NCI-H1694 (cell line): ENCODE results near the gene PDCL3.

ENCODE experiments used
- DNase-seq: peaks from one replicate; lab custom pipeline; 2025; lab: John Stamatoyannopoulos, UW

The PDCL3 gene

DNA sequence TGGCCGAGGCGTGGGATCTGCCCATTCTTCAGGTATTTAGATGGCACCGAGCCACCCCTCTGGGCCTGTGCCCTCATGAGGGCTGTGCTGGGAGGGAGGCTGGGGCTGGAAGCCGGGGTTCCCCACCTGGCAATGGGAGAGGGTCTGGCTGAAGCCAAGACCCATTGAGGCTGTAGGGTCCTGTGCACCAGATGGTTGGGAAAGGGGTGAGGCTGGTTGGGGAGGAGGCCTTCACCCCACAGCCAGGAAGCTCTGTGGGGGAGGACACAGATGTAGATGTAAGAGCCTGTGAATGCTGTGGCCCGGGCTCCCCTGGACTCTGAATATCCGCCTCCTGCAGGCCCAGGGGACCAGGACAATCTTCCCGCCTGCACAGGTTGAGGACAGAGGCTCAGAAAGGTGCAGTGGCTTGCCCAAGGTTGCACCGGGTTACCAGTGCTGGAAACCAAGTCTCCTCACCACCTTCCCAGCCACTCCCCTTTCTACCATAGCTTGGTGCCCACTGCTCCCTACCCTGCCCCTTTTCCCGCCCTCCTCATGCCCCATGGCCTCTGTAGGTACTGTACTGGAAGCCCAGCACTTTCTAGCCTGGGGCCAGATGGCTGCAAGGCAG is 49.7 kb downstream of the PDCL3 start:
- DNase-seq: no peak

DNA sequence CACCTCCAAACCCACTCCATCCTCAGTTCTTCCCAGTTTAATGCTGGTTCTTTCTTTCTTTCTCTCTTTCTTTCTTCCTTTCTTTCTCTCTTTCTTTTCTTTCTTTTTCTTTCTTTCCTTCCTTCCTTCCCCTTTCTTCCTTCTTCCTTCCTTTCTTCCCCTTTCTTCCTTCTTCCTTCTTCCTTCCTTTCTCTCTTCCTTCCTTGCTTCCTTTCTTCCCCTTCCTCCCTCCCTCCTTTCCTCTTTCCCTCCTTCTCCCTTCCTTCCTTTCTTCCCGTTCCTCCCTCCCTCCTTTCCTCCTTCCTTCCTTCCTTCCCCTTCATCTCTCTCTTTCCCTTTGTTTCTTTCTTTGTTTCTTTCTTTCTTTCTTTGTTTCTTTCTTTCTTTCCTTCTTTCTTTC is 50.9 kb downstream of the PDCL3 start:
- no peak for DNase-seq

DNA sequence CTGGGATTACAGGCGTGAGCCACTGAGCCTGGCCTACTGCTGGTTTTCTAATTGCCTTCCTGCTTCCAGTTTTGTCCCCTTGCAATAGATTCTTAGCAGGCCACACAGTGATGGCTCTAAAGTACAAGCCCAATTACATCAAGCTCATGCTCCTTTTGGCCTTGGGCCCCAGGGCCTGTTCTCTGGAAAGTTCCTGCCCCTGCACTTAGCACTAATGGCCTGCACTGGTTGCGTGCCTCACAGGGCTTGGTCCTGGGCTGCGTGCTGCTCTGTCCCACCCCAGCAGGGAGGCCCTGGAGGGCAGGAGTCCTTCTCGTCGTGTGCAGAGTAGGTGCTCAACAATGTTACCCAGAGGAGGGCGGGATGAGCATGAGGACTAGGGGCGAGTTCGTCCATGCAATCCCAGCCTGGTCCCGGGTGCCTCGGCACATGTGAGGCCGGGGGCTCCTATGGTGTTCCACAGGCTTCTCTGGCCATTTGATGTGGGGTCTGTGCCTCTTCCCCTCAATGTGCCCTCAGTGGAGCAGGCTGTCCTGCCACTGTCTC is 51.7 kb downstream of the PDCL3 start:
- DNase-seq: no peak

DNA sequence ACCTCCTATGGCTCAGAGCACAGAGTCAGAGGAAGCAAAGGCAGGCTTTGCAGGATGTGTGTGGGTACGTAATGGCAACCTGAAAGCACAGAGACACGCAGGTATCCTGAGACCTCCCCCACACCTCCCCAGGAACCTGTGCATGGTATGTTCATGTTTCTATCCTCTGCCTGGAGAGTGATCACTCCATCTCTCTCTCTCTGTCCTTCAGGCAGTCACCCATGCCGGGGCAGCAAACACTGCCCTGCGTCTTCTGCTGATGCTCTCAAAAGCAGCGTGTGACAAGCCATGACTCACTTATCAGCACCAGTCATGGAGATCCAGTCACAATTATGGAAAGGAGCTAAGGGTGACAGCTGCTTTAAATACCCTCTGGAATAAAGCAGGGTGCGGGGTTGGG is 52.7 kb downstream of the PDCL3 start:
- no peak for DNase-seq

DNA sequence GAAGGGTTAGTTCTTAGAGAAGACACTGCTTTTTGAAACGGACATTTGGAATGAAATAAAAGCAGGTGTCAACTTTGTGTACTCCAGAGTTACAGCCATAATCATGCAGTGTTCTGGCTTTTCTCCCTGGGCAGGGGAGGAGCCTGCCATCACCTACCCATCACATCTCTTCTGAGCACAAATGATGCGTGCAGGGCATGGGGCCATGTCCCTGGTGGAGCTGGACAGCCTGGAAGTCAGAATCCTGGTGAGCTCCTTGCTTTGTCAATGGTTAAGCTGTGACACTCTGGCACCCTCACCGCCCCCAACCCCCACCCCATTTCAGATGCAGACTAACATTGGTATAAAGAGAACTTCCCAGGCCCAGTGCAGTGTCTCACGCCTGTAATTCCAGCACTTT is 53.1 kb downstream of the PDCL3 start:
- DNase-seq: no peak

DNA sequence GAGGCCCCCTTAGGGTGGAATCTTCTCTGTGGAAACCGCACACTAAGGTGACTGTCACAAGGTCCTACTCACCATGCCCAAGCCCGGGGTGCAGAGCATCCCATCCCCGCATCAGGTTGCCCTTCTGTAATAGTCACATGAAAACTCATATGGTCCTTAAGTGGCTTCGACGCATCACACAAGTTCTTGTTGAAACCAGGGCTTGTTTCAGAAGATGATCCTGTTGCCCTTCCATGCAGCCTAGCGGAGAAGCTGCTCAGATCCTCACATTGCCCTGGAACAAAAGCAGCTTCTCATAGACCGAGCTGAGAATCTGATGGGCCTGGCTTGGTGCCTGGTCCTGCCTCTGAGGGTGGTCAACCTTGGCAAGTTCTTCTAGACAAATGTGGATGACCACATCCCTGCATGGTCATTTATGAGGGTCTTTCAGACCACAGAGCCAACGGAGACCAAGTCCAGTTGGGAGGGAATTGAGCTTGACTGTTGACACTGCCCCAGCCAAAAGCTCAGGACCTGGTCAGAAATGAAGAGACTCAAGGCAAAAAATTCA is 54.1 kb downstream of the PDCL3 start:
- no peak for DNase-seq

DNA sequence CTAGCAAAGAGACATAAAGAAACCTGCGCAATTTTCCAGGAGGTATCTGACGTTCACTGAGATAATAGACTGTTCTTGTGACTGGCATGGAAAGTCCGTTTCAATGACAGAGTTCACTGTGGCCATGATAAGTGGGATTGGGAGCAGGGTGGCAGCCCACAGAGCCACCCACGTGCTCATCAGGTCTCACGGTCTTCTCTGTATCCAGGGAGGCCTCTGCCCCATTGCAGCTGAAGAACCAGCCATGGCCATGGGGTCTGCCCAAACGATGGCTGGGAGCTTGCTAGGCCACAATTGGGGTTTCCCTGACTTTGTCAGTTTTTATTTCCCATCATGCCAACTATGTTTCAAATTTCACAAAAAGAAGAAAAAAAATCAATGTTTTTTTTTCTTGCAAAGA is 57.2 kb downstream of the PDCL3 start:
- no peak for DNase-seq

DNA sequence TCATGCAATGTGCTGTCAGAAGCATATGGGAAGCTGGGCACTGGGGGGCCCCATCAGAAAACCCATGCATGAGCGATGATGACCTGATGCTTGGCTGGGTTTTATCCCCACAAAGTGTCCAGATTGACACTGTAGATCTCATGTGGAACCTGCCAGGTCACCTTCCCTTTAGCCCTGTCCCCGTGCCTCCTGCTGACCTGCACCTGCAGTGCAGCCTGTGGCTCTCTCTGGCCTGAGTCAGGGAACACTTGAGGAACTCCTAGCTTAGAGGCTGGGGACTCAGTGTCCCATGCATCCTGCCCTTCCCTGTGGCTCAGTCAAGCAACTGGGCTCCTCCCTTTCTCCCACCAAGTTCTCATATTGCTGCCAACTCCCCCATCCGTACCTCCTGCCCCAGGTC is 57.7 kb downstream of the PDCL3 start:
- no peak for DNase-seq

DNA sequence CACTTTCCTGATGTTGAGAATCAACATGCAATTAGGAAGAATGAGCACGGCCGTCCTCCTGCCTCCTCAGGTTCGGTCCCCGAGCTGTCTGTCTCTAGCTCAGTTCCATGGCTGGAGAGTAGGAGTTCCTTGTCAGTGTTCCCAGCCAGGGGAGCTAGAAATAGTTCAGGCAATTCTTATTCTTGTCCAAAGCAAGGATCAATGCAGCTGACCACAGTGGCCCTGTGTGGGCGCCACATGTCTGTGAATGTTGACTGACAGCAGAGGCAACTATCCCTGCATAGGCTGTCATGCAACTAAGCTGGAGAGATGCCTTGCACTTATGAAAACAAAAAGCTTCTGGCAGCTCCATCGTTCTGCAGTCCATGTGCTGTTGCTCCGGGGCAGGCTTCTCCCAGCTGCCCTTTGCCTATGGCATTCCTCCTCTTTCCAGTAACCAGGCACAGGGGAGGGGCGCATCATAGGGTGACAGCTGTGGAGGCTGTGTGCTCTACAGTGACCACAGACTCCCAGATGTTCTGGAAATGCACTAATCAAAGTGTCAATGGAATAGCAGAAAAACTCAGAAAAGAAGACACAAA is 58.7 kb downstream of the PDCL3 start:
- no peak for DNase-seq

DNA sequence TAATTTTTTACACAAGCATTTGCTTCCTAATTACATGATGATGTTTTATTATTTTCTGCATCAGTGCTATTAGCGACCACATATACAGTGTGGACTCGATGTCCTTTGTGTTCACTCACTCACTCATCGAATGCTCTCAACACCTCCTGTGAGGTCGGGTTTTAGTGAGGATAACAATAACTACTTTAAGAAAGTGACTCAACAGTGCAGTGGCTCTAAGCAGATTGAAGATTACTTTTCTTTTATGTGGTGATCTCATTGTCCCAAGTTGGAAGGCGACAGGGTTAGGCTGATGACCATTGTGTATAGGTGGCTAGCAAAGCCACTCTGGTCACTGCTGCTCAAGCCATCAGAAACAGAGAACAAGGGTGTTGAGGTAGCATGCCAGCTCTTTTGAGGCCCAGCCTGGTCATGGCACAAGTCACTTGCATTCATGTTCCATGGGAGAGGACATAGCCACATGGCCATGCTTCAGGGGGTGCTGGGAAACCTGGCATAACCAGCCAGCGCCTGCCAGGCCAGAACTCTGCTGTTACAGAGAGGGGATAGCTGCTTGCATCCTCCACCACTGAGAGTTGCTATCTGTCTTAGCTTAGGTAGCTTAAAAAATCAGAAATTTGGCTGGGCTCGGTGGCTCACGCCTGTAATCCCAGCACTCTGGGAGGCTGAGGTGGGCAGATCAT is 60.4 kb downstream of the PDCL3 start:
- DNase-seq: no peak

DNA sequence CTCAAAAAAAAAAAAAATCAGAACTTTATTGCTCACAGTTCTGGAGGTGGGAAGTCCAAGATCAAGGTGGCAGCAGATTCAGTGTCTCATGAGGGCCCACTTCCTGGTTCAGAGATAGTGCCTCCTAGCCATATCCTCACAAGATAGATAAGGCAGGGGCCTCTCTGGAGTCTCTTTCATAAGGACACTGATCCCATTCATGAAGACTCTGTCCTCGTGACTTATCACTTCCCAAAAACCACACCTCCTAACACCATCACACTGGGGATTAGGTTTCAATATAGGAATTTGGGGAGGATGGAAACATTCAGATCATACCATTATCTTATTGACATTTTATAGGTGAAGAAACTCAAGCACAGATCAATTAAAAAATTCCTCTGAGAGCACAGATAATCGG is 61.1 kb downstream of the PDCL3 start:
- DNase-seq: no peak

DNA sequence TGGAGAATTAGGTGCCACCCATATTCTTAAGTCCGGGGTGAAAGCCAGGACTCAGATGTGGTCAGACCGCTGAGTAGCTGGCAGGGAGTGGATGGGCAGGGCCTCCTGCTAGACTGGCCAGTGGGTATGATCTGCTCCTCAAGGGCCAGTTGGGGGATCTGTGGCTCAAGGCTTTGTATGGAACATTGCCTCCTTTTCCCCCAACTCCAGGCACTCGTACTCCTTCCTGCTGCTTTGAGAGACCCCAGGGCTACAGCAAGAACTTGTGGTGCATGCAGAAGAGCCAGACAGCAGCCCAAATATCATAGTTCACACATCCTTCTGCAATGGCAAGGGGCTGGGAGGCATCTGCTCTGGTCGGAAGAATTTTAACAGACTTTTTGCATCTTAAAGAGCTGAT is 61.7 kb downstream of the PDCL3 start:
- no peak for DNase-seq

DNA sequence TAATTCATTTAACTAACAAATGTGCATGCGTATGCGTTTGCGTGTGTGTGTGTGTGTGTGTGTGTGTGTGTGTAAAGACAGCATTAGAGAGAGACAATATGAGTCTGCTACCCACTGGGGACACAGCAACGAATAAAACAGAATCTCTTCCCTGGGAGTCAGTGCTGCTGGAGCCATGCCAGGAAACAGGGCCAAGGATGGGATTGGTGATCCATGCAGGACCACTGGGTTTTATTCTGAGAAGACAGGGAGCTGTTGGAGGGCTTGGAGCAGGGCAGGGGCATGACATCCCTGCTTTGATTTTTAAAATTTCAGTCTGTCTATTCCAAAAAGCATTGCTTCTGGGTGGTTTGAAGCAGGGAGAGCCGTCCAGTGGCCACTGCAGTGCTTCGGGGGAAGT is 62.9 kb downstream of the PDCL3 start:
- DNase-seq: no peak
